Neural progenitor cell (in vitro differentiated cells): Measurements from ENCODE around the gene RRAS2. TPM values are rescaled to one million over a fixed set of nuclear protein-coding genes. Genes with fewer than 3 reads are reported as not detected.

Source experiments
- DNase-seq: peaks from one replicate; pipeline ENCODE4 v3.0.0-alpha.2; 2016; ENCODE audit warnings: low spot score
- H2AFZ ChIP-seq: fragments of 200-600 bp; sonication (generic); replicated peaks from 2 replicates; pipeline ENCODE4 v1.6.1; 2016; ENCODE audit warnings: antibody characterized with exemption
- H3F3A ChIP-seq: fragments of 200-600 bp; sonication (generic); 2 replicates; pipeline ENCODE4 v1.6.1; 2016; ENCODE audit warnings: antibody characterized with exemption, low read depth
- H3K27ac ChIP-seq: fragments of 200-600 bp; sonication (generic); 2 replicates; pipeline ENCODE4 v1.5.1; 2016; ENCODE audit warnings: mild to moderate bottlenecking
- H3K27me3 ChIP-seq: fragments of 200-600 bp; sonication (generic); 2 replicates; pipeline ENCODE4 v1.6.1; 2016; ENCODE audit warnings: mild to moderate bottlenecking, moderate library complexity
- H3K36me3 ChIP-seq: fragments of 200-600 bp; sonication (generic); 2 replicates; pipeline ENCODE4 v1.5.1; 2016
- H3K4me1 ChIP-seq: fragments of 200-600 bp; sonication (generic); 2 replicates; pipeline ENCODE4 v1.6.1; 2016; ENCODE audit warnings: mixed run types
- H3K4me2 ChIP-seq: fragments of 200-600 bp; sonication (generic); 2 replicates; pipeline ENCODE4 v1.6.1; 2016
- H3K4me3 ChIP-seq: fragments of 200-600 bp; sonication (generic); 2 replicates; pipeline ENCODE4 v1.5.1; 2016
- H3K79me2 ChIP-seq: fragments of 200-600 bp; sonication (generic); 2 replicates; pipeline ENCODE4 v1.6.1; 2016; ENCODE audit warnings: low read depth
- H3K9ac ChIP-seq: fragments of 200-600 bp; sonication (generic); 2 replicates; pipeline ENCODE4 v1.6.1; 2016
- H3K9me3 ChIP-seq: fragments of 200-600 bp; sonication (generic); 2 replicates; pipeline ENCODE4 v1.5.1; 2016; ENCODE audit warnings: low read depth
- H4K20me1 ChIP-seq: fragments of 200-600 bp; sonication (generic); 2 replicates; pipeline ENCODE4 v1.6.1; 2016; ENCODE audit warnings: low read depth
- H3K27ac Mint-ChIP-seq: 3 replicates; pipeline ENCODE4 v1.8.0; 2021; ENCODE audit warnings: mixed read lengths
- H3K27me3 Mint-ChIP-seq: 2 replicates; pipeline ENCODE4 v1.8.0; 2022; ENCODE audit warnings: low read depth, mild to moderate bottlenecking, inconsistent platforms, moderate library complexity, mixed read lengths; ENCODE audit not compliant: insufficient read depth
- H3K36me3 Mint-ChIP-seq: 3 replicates; pipeline ENCODE4 v1.8.0; 2021; ENCODE audit warnings: mixed read lengths
- H3K4me1 Mint-ChIP-seq: 3 replicates; pipeline ENCODE4 v1.8.0; 2021; ENCODE audit warnings: mixed read lengths
- H3K4me3 Mint-ChIP-seq: 3 replicates; pipeline ENCODE4 v1.8.0; 2021; ENCODE audit warnings: mild to moderate bottlenecking, moderate library complexity, mixed read lengths
- H3K9me3 Mint-ChIP-seq: 3 replicates; pipeline ENCODE4 v1.8.0; 2020; ENCODE audit warnings: mixed read lengths
- CTCF ChIP-seq: fragments of 200-600 bp; sonication (generic); IDR thresholded peaks from 2 replicates; pipeline ENCODE4 v1.5.1; 2017; ENCODE audit warnings: antibody characterized with exemption, mild to moderate bottlenecking
- EZH2 ChIP-seq: fragments of 200-600 bp; sonication (generic); IDR thresholded peaks from 2 replicates; pipeline ENCODE4 v1.6.1; 2017; ENCODE audit warnings: antibody characterized with exemption, mild to moderate bottlenecking, moderate library complexity
- EZH2phosphoT487 ChIP-seq: fragments of 200-600 bp; sonication (generic); IDR thresholded peaks from 2 replicates; pipeline ENCODE4 v1.6.1; 2017; ENCODE audit warnings: antibody characterized with exemption
- total RNA-seq: library from RNA; depleted of rRNA; stranded (reverse); fragments of >200 nt; gene quantifications from 2 replicates; pipeline ENCODE4 v1.2.3, GENCODE V29; 2015; ENCODE audit warnings: low replicate concordance

The RRAS2 gene
- total RNA-seq, 1 donor from 2014 or later = 129 TPM

- no peak for DNase-seq
- no peak overlapping the region for H3K27ac ChIP-seq
- H3K36me3 ChIP-seq = no peaks in the 10 kb centered on the region
- Mint-ChIP-seq H3K36me3 (peaks cover 4% of the 10 kb centered on the region), H3K27me3 (peaks cover 7% of the 10 kb centered on the region), H3K27ac (no peak overlapping the region), H3K4me1 (peaks cover 11% of the 10 kb centered on the region), H3K9me3 (no peaks in the 10 kb centered on the region), H3K4me3 (no peak overlapping the region)
- no peaks in the 10 kb centered on the region for H4K20me1 ChIP-seq
- H3K79me2 ChIP-seq = no peaks in the 10 kb centered on the region
- peaks cover 6% of the 10 kb centered on the region for H3K4me1 ChIP-seq
- no peak overlapping the region for H3K9ac ChIP-seq
- no peaks in the 10 kb centered on the region for H3K27me3 ChIP-seq
- TF ChIP-seq EZH2phosphoT487 = no peak
- TF ChIP-seq CTCF = no peak
- TF ChIP-seq EZH2 = no peak
- H3K4me3 ChIP-seq = no peak overlapping the region
- H3K4me2 ChIP-seq = no peak overlapping the region
- no peaks in the 10 kb centered on the region for H3K9me3 ChIP-seq
- H3F3A ChIP-seq = no peaks in the 10 kb centered on the region
- H2AFZ ChIP-seq = no peak overlapping the region
Observed at GRCh38 chr11:14259878-14260277, 99.1 kb downstream of the RRAS2 start.

- Mint-ChIP-seq H3K36me3 (peaks cover 1% of the 10 kb centered on the region), H3K9me3 (no peaks in the 10 kb centered on the region), H3K27me3 (peaks cover 7% of the 10 kb centered on the region), H3K27ac (no peak overlapping the region), H3K4me3 (no peak overlapping the region), H3K4me1 (peaks cover 11% of the 10 kb centered on the region)
- Histone ChIP-seq H3K4me1 (peaks cover 6% of the 10 kb centered on the region), H3K36me3 (no peaks in the 10 kb centered on the region), H3K4me3 (no peak overlapping the region), H3K27me3 (no peaks in the 10 kb centered on the region), H2AFZ (no peak overlapping the region), H3K9me3 (no peaks in the 10 kb centered on the region), H3K4me2 (no peak overlapping the region), H4K20me1 (no peaks in the 10 kb centered on the region), H3K9ac (no peak overlapping the region), H3F3A (no peaks in the 10 kb centered on the region), H3K79me2 (no peaks in the 10 kb centered on the region), H3K27ac (no peak overlapping the region)
- no peak for TF ChIP-seq EZH2
- TF ChIP-seq EZH2phosphoT487 = no peak
- TF ChIP-seq CTCF = no peak
- no peak for DNase-seq
Observed at GRCh38 chr11:14259186-14259784, 99.7 kb downstream of the RRAS2 start.

- Mint-ChIP-seq H3K27me3 (peaks cover 7% of the 10 kb centered on the region), H3K4me1 (peaks cover 11% of the 10 kb centered on the region), H3K27ac (peak overlapping the region; percentile 57), H3K36me3 (no peaks in the 10 kb centered on the region), H3K9me3 (no peaks in the 10 kb centered on the region), H3K4me3 (no peak overlapping the region)
- peak; percentile 11 for DNase-seq
- H3K4me3 ChIP-seq = no peak overlapping the region
- H3K4me2 ChIP-seq = no peak overlapping the region
- H4K20me1 ChIP-seq = no peaks in the 10 kb centered on the region
- no peaks in the 10 kb centered on the region for H3F3A ChIP-seq
- H3K9me3 ChIP-seq = no peaks in the 10 kb centered on the region
- no peaks in the 10 kb centered on the region for H3K27me3 ChIP-seq
- no peaks in the 10 kb centered on the region for H3K79me2 ChIP-seq
- H3K9ac ChIP-seq = no peak overlapping the region
- H3K27ac ChIP-seq = no peak overlapping the region
- no peak for TF ChIP-seq EZH2
- TF ChIP-seq EZH2phosphoT487 = no peak
- no peak for TF ChIP-seq CTCF
- peaks cover 6% of the 10 kb centered on the region for H3K4me1 ChIP-seq
- no peaks in the 10 kb centered on the region for H3K36me3 ChIP-seq
- no peak overlapping the region for H2AFZ ChIP-seq
Observed at GRCh38 chr11:14258221-14258935, 100.6 kb downstream of the RRAS2 start.
